ENCODE measurements around the gene MTCL3.

MTCL3 gene

GRCh38 chr6:127515794-127516661 lies 3.1 kb downstream of the MTCL3 start:
- H3K4me1 ChIP-seq, result peaks cover 43% of the 10 kb centered on the region
- peak in 1 of 2 donors; percentile 81 for DNase-seq (ENCODE audit: low spot score in 2 of 2)
- no peak overlapping the region for H3K27ac ChIP-seq
- H3K27me3 ChIP-seq, result peaks cover 65% of the 10 kb centered on the region
- 2% methylated on average over 12 of the region's 76 CpGs for WGBS
- H3K4me3 ChIP-seq, result peak overlapping the region; percentile 67
- no peaks in the 10 kb centered on the region for H3K36me3 ChIP-seq
- H3K9me3 ChIP-seq, result no peaks in the 10 kb centered on the region
- TF ChIP-seq POLR2AphosphoS5 (IDR thresholded peaks at IDR 0.05), result no peak
- TF ChIP-seq EP300 (IDR thresholded peaks at IDR 0.05), result no peak
- no peak for TF ChIP-seq CTCF (IDR thresholded peaks at IDR 0.05)
- no peak for TF ChIP-seq POLR2A (IDR thresholded peaks at IDR 0.05)

- WGBS, result 1% methylated on average over 20 of the region's 38 CpGs
- H3K27me3 ChIP-seq, result peaks cover 59% of the 10 kb centered on the region
- no peak for DNase-seq (ENCODE audit: low spot score in 2 of 2)
- H3K4me1 ChIP-seq, result peaks cover 43% of the 10 kb centered on the region
- no peak overlapping the region for H3K27ac ChIP-seq
- H3K4me3 ChIP-seq, result peak overlapping the region; percentile 67
- H3K36me3 ChIP-seq, result no peaks in the 10 kb centered on the region
- TF ChIP-seq CTCF (IDR thresholded peaks at IDR 0.05) (no peak), EP300 (IDR thresholded peaks at IDR 0.05) (no peak), POLR2AphosphoS5 (IDR thresholded peaks at IDR 0.05) (no peak), POLR2A (IDR thresholded peaks at IDR 0.05) (no peak)
- no peaks in the 10 kb centered on the region for H3K9me3 ChIP-seq
Measured at GRCh38 chr6:127515234-127515793, 3.8 kb downstream of the MTCL3 start.

GRCh38 chr6:127514773-127515227 lies 4.3 kb downstream of the MTCL3 start:
- DNase-seq (ENCODE audit: low spot score in 2 of 2), result peak in 1 of 2 donors; percentile 62

GRCh38 chr6:127514179-127514772 lies 4.9 kb downstream of the MTCL3 start:
- Histone ChIP-seq H3K4me1 (peaks cover 40% of the 10 kb centered on the region), H3K9me3 (no peaks in the 10 kb centered on the region), H3K4me3 (peak overlapping the region; percentile 67), H3K36me3 (no peaks in the 10 kb centered on the region), H3K27ac (no peak overlapping the region), H3K27me3 (peaks cover 49% of the 10 kb centered on the region)
- no peak for TF ChIP-seq EP300 (IDR thresholded peaks at IDR 0.05)
- no peak for TF ChIP-seq POLR2A (IDR thresholded peaks at IDR 0.05)
- 32% methylated on average over 8 of the region's 8 CpGs for WGBS
- no peak for DNase-seq (ENCODE audit: low spot score in 2 of 2)

More at GRCh38 chr6:127514773-127515227, 4.3 kb downstream of the MTCL3 start:
- Histone ChIP-seq H3K9me3 (no peaks in the 10 kb centered on the region), H3K36me3 (no peaks in the 10 kb centered on the region), H3K27me3 (peaks cover 54% of the 10 kb centered on the region), H3K27ac (no peak overlapping the region), H3K4me1 (peaks cover 43% of the 10 kb centered on the region), H3K4me3 (peak overlapping the region; percentile 67)
- TF ChIP-seq EP300 (IDR thresholded peaks at IDR 0.05) (no peak), CTCF (IDR thresholded peaks at IDR 0.05) (no peak), POLR2A (IDR thresholded peaks at IDR 0.05) (no peak), POLR2AphosphoS5 (IDR thresholded peaks at IDR 0.05) (no peak)
- 7% methylated on average over 22 of the region's 32 CpGs for WGBS

- Histone ChIP-seq H3K9me3 (no peaks in the 10 kb centered on the region), H3K4me3 (no peak overlapping the region), H3K4me1 (peaks cover 31% of the 10 kb centered on the region), H3K36me3 (no peaks in the 10 kb centered on the region), H3K27me3 (peaks cover 40% of the 10 kb centered on the region), H3K27ac (no peak overlapping the region)
- TF ChIP-seq POLR2A (IDR thresholded peaks at IDR 0.05) (no peak), EP300 (IDR thresholded peaks at IDR 0.05) (no peak), POLR2AphosphoS5 (IDR thresholded peaks at IDR 0.05) (no peak), CTCF (IDR thresholded peaks at IDR 0.05) (no peak)
- DNase-seq (ENCODE audit: low spot score in 2 of 2), result no peak
Measured at GRCh38 chr6:127513425-127513824, 5.7 kb downstream of the MTCL3 start.

Measured in suprapubic skin (tissue), 4 donors.